ENCODE measurements around the gene S1PR4.

DNA sequence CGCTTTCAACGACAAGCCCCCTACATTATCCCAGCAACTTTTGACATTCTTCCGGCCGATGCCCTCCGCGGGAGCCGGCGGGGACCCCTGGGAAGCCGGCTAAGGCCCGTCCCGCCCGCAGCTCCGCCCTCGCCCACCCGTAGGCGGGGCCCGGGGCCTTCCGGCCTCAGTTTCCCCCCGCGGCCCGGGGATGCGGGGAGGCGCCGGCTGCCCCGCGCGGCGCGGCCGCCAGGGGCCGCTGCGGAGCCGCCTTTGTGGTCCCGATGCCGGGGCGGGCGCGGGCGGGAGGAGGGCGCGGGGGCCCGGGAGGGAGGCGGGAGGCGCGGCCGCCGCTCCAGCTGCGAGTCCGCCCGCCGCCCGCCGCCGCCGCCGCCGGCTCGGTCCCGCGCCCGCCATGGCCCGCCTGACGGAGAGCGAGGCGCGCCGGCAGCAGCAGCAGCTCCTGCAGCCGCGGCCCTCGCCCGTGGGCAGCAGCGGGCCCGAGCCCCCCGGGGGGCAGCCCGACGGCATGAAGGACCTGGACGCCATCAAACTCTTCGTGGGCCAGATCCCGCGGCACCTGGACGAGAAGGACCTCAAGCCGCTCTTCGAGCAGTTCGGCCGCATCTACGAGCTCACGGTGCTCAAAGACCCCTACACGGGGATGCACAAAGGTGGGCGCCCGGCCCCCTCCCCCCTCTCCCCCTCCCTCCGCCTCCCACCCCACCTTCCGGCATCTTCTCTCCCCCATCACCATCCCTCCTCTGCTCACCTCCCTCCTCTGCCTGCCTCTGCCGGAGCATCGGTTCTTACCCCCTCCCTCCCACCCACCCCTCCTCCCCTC lies 46.0 kb downstream of the S1PR4 start, which contains the start of gene CELF5:
- TF ChIP-seq ZNF143 (CRISPR knock-in tag; IDR thresholded peaks at IDR 0.05): no peak
- TF ChIP-seq, protein P1, sequence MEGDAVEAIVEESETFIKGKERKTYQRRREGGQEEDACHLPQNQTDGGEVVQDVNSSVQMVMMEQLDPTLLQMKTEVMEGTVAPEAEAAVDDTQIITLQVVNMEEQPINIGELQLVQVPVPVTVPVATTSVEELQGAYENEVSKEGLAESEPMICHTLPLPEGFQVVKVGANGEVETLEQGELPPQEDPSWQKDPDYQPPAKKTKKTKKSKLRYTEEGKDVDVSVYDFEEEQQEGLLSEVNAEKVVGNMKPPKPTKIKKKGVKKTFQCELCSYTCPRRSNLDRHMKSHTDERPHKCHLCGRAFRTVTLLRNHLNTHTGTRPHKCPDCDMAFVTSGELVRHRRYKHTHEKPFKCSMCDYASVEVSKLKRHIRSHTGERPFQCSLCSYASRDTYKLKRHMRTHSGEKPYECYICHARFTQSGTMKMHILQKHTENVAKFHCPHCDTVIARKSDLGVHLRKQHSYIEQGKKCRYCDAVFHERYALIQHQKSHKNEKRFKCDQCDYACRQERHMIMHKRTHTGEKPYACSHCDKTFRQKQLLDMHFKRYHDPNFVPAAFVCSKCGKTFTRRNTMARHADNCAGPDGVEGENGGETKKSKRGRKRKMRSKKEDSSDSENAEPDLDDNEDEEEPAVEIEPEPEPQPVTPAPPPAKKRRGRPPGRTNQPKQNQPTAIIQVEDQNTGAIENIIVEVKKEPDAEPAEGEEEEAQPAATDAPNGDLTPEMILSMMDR (IDR thresholded peaks at IDR 0.05 in 2 of 3, conservative IDR thresholded peaks at IDR 0.05 in 1 of 3; ENCODE audit: insufficient read depth in 2 of 3, low read depth in 1 of 3, low read length in 3 of 3): peak in 2 of 3 experiments; percentile 57 to 66; a peak in 3 of 6 replicates
- TF ChIP-seq EZH2 (IDR thresholded peaks at IDR 0.05; ENCODE audit: borderline replicate concordance, low read depth, low read length): no peak
- no peak for TF ChIP-seq CBX8 (IDR thresholded peaks at IDR 0.05; ENCODE audit: borderline replicate concordance, extremely low read depth, low read depth, low read length, poor library complexity, severe bottlenecking)
- no peak for TF ChIP-seq FOS (IDR thresholded peaks at IDR 0.05; ENCODE audit: extremely low read depth, insufficient read length)
- no peak for TF ChIP-seq ZNF274 (IDR thresholded peaks at IDR 0.05; ENCODE audit: borderline replicate concordance, low read depth, low read length)
- no peak for TF ChIP-seq POLR2AphosphoS5 (IDR thresholded peaks at IDR 0.05; ENCODE audit: control insufficient read depth, insufficient read depth, low read depth, low read length)
- TF ChIP-seq, protein P2, sequence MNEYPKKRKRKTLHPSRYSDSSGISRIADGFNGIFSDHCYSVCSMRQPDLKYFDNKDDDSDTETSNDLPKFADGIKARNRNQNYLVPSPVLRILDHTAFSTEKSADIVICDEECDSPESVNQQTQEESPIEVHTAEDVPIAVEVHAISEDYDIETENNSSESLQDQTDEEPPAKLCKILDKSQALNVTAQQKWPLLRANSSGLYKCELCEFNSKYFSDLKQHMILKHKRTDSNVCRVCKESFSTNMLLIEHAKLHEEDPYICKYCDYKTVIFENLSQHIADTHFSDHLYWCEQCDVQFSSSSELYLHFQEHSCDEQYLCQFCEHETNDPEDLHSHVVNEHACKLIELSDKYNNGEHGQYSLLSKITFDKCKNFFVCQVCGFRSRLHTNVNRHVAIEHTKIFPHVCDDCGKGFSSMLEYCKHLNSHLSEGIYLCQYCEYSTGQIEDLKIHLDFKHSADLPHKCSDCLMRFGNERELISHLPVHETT (CRISPR knock-in tag; conservative IDR thresholded peaks at IDR 0.05 in 1 of 2, IDR thresholded peaks at IDR 0.05 in 1 of 2): 0 out of 4 replicates have a peak, but pooled peaks of 1 of the 2 experiments have one; percentile 38
- TF ChIP-seq, protein P3, sequence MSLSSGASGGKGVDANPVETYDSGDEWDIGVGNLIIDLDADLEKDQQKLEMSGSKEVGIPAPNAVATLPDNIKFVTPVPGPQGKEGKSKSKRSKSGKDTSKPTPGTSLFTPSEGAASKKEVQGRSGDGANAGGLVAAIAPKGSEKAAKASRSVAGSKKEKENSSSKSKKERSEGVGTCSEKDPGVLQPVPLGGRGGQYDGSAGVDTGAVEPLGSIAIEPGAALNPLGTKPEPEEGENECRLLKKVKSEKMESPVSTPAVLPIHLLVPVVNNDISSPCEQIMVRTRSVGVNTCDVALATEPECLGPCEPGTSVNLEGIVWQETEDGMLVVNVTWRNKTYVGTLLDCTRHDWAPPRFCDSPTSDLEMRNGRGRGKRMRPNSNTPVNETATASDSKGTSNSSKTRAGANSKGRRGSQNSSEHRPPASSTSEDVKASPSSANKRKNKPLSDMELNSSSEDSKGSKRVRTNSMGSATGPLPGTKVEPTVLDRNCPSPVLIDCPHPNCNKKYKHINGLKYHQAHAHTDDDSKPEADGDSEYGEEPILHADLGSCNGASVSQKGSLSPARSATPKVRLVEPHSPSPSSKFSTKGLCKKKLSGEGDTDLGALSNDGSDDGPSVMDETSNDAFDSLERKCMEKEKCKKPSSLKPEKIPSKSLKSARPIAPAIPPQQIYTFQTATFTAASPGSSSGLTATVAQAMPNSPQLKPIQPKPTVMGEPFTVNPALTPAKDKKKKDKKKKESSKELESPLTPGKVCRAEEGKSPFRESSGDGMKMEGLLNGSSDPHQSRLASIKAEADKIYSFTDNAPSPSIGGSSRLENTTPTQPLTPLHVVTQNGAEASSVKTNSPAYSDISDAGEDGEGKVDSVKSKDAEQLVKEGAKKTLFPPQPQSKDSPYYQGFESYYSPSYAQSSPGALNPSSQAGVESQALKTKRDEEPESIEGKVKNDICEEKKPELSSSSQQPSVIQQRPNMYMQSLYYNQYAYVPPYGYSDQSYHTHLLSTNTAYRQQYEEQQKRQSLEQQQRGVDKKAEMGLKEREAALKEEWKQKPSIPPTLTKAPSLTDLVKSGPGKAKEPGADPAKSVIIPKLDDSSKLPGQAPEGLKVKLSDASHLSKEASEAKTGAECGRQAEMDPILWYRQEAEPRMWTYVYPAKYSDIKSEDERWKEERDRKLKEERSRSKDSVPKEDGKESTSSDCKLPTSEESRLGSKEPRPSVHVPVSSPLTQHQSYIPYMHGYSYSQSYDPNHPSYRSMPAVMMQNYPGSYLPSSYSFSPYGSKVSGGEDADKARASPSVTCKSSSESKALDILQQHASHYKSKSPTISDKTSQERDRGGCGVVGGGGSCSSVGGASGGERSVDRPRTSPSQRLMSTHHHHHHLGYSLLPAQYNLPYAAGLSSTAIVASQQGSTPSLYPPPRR (CRISPR knock-in tag; IDR thresholded peaks at IDR 0.05; ENCODE audit: borderline replicate concordance): no peak

Data from K562 (cell line).